RPMI7951 (cell line): ENCODE measurements around the gene PHPT1. TPM values are rescaled to one million over a fixed set of nuclear protein-coding genes. Genes with fewer than 3 reads are reported as not detected.
"Not testable (repeated sequence)": the region's sequence is repeated elsewhere in the genome, so short reads cannot be mapped to it uniquely, and the experiment has no call there.

Source experiments
- DNase-seq: peaks from one replicate; pipeline ENCODE4 v3.0.0-alpha.2; 2012; ENCODE audit warnings: low read depth
- total RNA-seq: library from RNA; depleted of rRNA; stranded (reverse); fragments of >200 nt; shearing (Covaris generic); gene quantifications from 2 replicates; pipeline ENCODE4 v1.2.3, GENCODE V29; 2014

PHPT1 gene
- total RNA-seq, 1 experiment from 2014 or later: 92.2 TPM

- no peak for DNase-seq
These were observed 11.9 kb upstream of the PHPT1 start for GRCh38 chr9:136837146-136837855.

DNA sequence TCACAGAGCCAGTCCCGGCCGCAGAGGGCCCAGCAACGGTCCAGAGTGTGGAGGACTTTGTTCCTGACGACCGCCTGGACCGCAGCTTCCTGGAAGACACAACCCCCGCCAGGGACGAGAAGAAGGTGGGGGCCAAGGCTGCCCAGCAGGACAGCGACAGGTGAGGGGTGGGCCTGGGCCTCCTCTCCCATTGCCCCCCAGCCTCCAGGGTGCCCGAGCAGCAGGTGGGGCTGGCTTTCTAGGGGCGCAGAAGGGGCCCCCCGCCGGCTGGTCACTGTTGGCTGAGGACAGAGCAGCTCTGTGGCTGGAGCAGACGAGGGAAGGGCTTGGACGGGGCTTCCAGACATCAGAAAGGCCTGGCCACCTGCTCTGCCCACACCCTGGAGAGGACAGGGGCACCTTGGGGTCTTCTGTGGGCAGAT is 11.3 kb upstream of the PHPT1 start:
- DNase-seq: not testable (repeated sequence)

- peak; percentile 18 for DNase-seq
These were observed 10.6 kb upstream of the PHPT1 start for GRCh38 chr9:136838314-136839228.

DNA sequence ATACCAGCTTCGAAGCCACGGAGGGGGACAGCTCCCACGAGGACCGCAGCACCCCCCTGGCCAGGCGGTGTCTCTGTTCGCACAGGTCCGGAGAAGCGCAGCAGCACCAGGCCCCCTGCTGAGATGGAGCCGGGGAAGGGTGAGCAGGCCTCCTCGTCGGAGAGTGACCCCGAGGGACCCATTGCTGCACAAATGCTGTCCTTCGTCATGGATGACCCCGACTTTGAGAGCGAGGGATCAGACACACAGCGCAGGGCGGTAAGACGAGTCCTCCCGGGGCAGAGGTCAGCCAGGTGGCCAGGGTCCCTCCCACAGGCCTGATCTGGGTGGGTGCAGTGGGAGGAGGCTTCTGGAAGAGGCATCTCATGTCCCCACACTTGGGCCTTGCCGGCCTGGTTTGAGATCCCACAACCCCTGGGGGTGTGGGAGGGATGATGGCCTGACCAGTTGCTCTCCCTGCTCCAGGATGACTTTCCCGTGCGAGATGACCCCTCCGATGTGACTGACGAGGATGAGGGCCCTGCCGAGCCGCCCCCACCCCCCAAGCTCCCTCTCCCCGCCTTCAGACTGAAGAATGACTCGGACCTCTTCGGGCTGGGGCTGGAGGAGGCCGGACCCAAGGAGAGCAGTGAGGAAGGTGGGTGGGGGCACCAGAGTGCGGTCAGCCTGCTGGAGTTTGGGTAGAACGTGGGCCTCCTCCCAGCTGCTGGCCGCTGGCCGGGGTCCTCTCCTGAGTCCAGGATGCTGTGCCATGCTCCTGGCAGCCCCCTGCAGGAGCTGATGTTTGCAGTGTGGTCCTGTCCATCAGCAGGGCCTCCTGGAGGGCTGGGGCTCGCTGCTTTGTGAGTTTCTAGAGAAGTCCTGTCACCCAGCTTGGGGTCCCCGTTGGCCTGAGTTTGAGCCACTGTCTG is 9.7 kb upstream of the PHPT1 start:
- no peak for DNase-seq

GRCh38 chr9:136840140-136840876 is 8.9 kb upstream of the PHPT1 start:
- DNase-seq: no peak

DNA sequence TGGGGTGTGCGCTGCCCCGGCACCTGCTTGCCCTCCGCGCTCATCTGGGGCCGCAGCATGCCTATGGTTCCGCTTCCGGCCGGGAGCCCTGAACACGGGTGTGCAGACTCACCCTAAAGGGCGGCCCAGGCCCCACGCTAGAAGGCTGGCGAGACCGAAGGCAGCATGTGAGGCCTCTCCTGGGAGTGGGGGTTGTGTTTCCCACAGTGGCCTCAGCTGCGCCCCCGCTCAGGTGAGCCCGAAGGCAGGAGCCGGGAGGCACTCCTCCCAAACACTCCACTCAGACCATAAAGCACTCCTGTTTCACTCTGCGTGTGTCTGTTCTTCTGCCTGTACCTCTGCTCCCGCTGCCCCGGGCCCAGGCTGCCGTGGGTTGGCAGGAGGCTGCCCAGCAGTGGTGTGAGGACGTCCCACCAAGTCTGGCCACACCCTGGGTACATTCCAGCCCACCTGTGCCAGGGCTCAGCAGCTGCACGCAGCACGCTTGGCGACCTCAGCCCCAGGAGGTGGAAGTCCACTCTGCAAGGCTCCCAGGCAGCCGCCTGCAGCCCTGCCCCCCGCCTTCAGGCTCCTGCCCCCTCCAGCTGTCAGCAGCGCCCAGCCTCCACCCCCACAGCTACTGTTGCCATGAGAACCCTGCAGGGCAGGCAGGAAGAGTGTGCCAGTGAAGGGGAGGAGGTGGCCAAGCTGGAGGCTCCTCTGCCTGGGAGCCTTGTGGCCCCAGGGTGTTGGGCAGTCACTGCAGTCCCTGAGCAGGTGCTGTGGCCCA is 8.1 kb upstream of the PHPT1 start:
- peak; percentile 61 for DNase-seq

GRCh38 chr9:136841646-136842379 is 7.4 kb upstream of the PHPT1 start:
- DNase-seq: not testable (repeated sequence)

- DNase-seq: peak; percentile 67
These were observed 6.7 kb upstream of the PHPT1 start, which contains the start of gene AJM1 for GRCh38 chr9:136842380-136842948. AJM1 (plus strand) TSS chr9:136842478; CDS start chr9:136844415, 1,937 bp downstream.

- DNase-seq: not testable (repeated sequence)
These were observed 5.9 kb upstream of the PHPT1 start for GRCh38 chr9:136843159-136843800.

DNA sequence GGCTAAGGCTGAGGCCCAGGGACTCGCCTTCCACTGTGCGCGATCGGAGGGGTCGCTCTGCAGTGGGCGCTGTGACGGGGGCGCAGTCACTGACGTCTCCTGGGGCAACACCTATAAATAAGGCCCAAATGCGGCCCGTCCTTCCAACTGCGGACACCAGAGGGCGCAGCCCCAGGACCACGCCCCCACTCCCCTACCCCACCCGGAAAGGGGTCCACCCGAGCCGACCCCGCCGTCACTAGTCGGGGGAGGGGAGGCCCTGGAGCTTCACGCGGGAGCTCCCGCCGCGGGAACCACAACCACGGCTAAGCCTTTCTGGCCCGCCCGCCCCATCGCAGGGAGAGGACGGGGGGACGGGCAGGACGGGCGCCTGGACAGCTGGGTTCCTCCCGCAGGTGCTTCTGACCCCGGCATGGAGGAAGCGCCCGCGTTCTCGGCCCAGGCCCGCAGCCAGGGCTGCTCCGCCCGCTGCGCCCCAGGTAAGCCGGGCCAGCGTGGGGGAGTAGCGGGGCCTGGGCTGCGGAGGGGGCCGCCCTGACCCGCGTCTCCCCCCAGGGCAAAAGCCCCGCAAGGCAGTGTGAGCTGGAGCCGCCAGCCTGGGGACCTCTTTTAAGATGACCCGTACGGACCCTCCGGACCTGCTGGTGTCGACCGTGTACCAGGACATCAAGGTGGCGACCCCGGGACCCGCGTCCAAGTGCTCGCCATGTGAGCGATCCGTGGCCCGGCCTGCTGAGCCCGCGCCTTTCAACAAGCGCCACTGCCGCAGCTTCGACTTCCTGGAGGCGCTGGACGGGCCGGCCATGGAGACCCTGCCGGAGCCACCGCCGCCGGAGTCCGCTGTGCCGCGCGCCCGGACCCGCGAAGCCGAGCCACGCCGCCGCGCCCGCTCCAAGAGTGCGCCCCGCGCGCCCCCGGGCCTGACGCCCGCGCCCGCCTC is 5.1 kb upstream of the PHPT1 start:
- not testable (repeated sequence) for DNase-seq

DNA sequence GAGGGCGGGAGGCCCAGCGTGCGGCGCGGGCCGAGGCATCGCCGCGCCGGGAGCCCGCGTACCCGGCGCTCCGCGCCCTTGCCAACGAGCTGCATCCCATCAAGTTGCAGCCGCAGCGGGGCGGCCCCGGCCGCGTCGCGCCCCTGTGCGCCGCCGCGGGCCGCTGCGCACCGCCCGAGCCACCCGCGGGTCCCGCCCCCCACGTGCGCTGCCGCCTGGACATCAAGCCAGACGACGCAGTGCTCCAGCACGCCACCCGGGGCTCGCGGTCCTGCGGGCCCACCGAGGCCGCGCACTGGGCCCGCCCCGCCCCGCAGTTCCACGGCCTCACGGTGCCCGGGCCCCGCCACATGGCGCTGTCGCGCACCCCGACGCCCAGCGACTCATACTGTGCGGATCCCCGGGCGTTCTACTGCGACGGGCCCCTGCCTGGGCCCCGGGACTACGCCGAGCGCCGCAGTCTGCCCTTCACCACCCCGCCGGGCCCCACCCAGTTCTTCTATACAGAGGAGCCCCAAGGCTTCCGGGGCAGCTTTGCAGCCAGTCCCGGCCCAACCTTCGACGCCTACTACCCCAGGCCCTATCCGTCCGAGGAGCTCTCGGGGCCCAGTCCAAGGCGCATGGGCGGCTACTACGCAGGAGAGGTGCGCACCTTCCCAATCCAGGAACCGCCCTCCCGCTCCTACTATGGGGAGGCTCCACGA is 4.3 kb upstream of the PHPT1 start:
- DNase-seq: no peak

GRCh38 chr9:136845465-136846260 is 3.5 kb upstream of the PHPT1 start:
- DNase-seq: no peak

DNA sequence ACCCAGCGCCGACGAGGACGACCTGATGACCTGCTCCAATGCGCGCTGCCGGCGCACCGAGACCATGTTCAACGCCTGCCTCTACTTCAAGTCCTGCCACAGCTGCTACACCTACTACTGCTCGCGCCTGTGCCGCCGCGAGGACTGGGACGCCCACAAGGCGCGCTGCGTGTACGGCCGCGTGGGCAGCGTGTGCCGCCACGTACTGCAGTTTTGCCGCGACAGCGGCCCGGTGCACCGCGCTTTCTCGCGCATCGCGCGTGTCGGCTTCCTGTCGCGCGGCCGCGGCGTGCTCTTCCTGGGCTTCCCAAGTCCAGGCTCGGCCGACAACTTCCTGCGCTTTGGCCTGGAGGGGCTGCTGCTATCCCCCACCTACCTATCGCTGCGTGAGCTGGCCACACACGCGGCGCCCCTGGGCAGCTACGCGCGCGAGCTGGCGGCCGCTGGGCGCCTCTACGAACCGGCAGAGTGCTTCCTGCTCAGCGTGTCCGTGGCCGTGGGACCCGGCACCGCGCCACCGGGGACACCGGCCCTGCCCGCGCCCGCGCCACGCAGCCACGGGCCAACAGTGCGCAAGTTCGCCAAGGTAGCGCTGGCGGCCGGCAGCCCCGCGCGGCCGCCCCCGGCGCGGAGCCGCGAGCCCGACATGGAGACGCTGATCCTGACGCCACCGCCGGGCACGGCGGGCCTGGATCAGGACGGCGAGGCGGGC is 2.7 kb upstream of the PHPT1 start:
- DNase-seq: no peak

GRCh38 chr9:136847088-136847825 is 2.0 kb upstream of the PHPT1 start:
- DNase-seq: peak; percentile 68
